Measurements from ENCODE around the gene PCED1A. TPM values are rescaled to one million over a fixed set of nuclear protein-coding genes. Genes with fewer than 3 reads are reported as not detected.

The PCED1A gene
- total and polyA plus RNA-seq, 2 donors from 2014 or later: 43.6 to 47.7 TPM

GRCh38 chr20:2806351-2806701 is 34.1 kb downstream of the PCED1A start:
- H3K9ac ChIP-seq (ENCODE audit: low read length in 3 of 3): no peak overlapping the region
- H3K27me3 ChIP-seq (ENCODE audit: control insufficient read depth, insufficient read depth, low read length): peaks cover 5% of the 10 kb centered on the region
- no peak for FAIRE-seq
- H3K27ac ChIP-seq (ENCODE audit: low read depth in 2 of 2, low read length in 2 of 2): no peak overlapping the region
- H3K4me3 ChIP-seq (ENCODE audit: low read length in 3 of 3): no peak overlapping the region
- no peak for DNase-seq
- H3K36me3 ChIP-seq (ENCODE audit: control insufficient read depth in 2 of 3, insufficient read depth in 3 of 3, low read length in 3 of 3): no peaks in the 10 kb centered on the region
- peaks cover 0 to 3% (median 0%) of the 10 kb centered on the region in 3 donors for H3K4me1 ChIP-seq (ENCODE audit: control insufficient read depth in 2 of 3, insufficient read depth in 2 of 3, low read depth in 1 of 3, low read length in 3 of 3)
- no peaks in the 10 kb centered on the region for H3K9me3 ChIP-seq (ENCODE audit: control insufficient read depth in 2 of 3, insufficient read depth in 1 of 3, low read length in 3 of 3)
- intact Hi-C loops (cut with DNase I): no loop called here
- TF ChIP-seq CTCF (IDR thresholded peaks at IDR 0.05; ENCODE audit: borderline replicate concordance, extremely low read depth, insufficient read depth): no peak

GRCh38 chr20:2805689-2806350 is 34.6 kb downstream of the PCED1A start:
- TF ChIP-seq CTCF (IDR thresholded peaks at IDR 0.05; ENCODE audit: borderline replicate concordance, extremely low read depth, insufficient read depth): no peak
- Histone ChIP-seq H3K4me1 (ENCODE audit: control insufficient read depth in 2 of 3, insufficient read depth in 2 of 3, low read depth in 1 of 3, low read length in 3 of 3) (peaks cover 0 to 3% (median 0%) of the 10 kb centered on the region in 3 donors), H3K27me3 (ENCODE audit: control insufficient read depth, insufficient read depth, low read length) (peaks cover 5% of the 10 kb centered on the region), H3K9ac (ENCODE audit: low read length in 3 of 3) (no peak overlapping the region), H3K4me3 (ENCODE audit: low read length in 3 of 3) (peak overlapping the region in 1 of 3 donors; percentile 26), H3K36me3 (ENCODE audit: control insufficient read depth in 2 of 3, insufficient read depth in 3 of 3, low read length in 3 of 3) (no peaks in the 10 kb centered on the region), H3K27ac (ENCODE audit: low read depth in 2 of 2, low read length in 2 of 2) (no peak overlapping the region), H3K9me3 (ENCODE audit: control insufficient read depth in 2 of 3, insufficient read depth in 1 of 3, low read length in 3 of 3) (no peaks in the 10 kb centered on the region)
- intact Hi-C loops (cut with DNase I): no loop called here
- DNase-seq: peak; percentile 50 to 93 (median 87)
- FAIRE-seq: no peak

- no peaks in the 10 kb centered on the region for H3K9me3 ChIP-seq (ENCODE audit: control insufficient read depth in 2 of 3, insufficient read depth in 1 of 3, low read length in 3 of 3)
- peaks cover 0 to 3% (median under 1%) of the 10 kb centered on the region in 3 donors for H3K4me1 ChIP-seq (ENCODE audit: control insufficient read depth in 2 of 3, insufficient read depth in 2 of 3, low read depth in 1 of 3, low read length in 3 of 3)
- no peak overlapping the region for H3K9ac ChIP-seq (ENCODE audit: low read length in 3 of 3)
- FAIRE-seq: no peak
- H3K36me3 ChIP-seq (ENCODE audit: control insufficient read depth in 2 of 3, insufficient read depth in 3 of 3, low read length in 3 of 3): no peaks in the 10 kb centered on the region
- H3K27ac ChIP-seq (ENCODE audit: low read depth in 2 of 2, low read length in 2 of 2): no peak overlapping the region
- TF ChIP-seq CTCF (IDR thresholded peaks at IDR 0.05; ENCODE audit: borderline replicate concordance, extremely low read depth, insufficient read depth): no peak
- peak in 4 of 5 donors; percentile 38 to 60 (median 49) for DNase-seq
- peaks cover 5% of the 10 kb centered on the region for H3K27me3 ChIP-seq (ENCODE audit: control insufficient read depth, insufficient read depth, low read length)
- H3K4me3 ChIP-seq (ENCODE audit: low read length in 3 of 3): no peak overlapping the region
- intact Hi-C loops (cut with DNase I): no loop called here
Observed at GRCh38 chr20:2804852-2805688, 35.4 kb downstream of the PCED1A start.

All from kidney (tissue), 14 donors.